ENCODE data around the gene FBXL13.

FBXL13 gene

DNA sequence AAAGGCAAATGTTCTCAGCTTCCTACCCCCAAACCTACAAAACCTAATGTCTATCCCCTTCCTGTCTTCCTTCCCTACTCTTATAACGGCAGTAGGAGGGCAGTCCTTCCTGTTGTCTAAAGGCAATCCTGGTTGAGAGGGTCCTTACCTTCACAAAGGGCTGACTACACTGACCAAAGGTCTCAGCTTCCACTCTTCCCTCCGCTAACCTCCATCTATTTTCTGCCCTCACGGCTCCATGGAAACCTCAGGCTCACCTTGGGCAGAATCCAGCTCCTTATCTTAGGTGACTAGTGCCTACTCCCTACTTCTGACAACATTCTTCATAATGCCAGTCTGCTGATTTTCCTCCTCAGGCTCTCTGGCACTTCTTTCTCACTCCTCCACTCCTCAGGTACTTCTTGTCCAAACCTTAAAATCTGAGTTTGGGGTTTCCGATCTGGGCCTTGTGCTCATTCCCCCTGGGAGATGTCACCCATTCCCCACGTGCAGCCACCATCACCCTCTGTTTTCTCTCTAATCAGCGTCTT, 542 bp downstream of the FBXL13 start:
- TF ChIP-seq, protein P1, sequence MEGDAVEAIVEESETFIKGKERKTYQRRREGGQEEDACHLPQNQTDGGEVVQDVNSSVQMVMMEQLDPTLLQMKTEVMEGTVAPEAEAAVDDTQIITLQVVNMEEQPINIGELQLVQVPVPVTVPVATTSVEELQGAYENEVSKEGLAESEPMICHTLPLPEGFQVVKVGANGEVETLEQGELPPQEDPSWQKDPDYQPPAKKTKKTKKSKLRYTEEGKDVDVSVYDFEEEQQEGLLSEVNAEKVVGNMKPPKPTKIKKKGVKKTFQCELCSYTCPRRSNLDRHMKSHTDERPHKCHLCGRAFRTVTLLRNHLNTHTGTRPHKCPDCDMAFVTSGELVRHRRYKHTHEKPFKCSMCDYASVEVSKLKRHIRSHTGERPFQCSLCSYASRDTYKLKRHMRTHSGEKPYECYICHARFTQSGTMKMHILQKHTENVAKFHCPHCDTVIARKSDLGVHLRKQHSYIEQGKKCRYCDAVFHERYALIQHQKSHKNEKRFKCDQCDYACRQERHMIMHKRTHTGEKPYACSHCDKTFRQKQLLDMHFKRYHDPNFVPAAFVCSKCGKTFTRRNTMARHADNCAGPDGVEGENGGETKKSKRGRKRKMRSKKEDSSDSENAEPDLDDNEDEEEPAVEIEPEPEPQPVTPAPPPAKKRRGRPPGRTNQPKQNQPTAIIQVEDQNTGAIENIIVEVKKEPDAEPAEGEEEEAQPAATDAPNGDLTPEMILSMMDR (IDR thresholded peaks at IDR 0.05; ENCODE audit: extremely low read depth, insufficient read depth, missing control alignments) = no peak
- no peak for DNase-seq (ENCODE audit: low spot score)
- in situ Hi-C loops (cut with MboI; ENCODE audit: low pct_unique_long_range_greater_than_20kb, low sequenced_read_pairs, unreplicated experiment) = loop anchor here (25.0 kb wide), 1 partner anchor 312 kb away; no protein-coding TSS in a partner anchor

DNA sequence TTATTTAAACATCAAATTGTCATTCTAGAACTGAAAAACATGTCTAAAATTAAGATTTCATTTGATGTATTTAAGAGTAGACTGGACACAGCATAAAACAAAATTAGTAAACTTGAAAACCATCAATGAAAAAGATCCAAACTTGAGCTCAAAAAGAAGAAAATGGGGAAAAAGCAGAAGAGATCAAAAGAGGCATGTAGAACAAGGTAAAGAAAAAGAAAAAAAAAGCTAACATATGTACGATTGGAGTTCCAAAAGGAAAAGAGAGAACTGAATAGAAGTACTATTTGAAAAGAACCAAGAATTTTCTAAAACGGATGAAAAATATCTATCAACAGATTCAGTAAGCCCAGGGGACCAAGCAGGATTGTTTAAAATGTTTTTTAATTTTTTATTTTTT, 3.6 kb downstream of the FBXL13 start:
- in situ Hi-C loops (cut with MboI; ENCODE audit: low pct_unique_long_range_greater_than_20kb, low sequenced_read_pairs, unreplicated experiment) = loop anchor here (25.0 kb wide), 1 partner anchor 309 kb away; no protein-coding TSS in a partner anchor
- TF ChIP-seq, protein P1 (IDR thresholded peaks at IDR 0.05; ENCODE audit: extremely low read depth, insufficient read depth, missing control alignments) = no peak
- no peak for DNase-seq (ENCODE audit: low spot score)

DNA sequence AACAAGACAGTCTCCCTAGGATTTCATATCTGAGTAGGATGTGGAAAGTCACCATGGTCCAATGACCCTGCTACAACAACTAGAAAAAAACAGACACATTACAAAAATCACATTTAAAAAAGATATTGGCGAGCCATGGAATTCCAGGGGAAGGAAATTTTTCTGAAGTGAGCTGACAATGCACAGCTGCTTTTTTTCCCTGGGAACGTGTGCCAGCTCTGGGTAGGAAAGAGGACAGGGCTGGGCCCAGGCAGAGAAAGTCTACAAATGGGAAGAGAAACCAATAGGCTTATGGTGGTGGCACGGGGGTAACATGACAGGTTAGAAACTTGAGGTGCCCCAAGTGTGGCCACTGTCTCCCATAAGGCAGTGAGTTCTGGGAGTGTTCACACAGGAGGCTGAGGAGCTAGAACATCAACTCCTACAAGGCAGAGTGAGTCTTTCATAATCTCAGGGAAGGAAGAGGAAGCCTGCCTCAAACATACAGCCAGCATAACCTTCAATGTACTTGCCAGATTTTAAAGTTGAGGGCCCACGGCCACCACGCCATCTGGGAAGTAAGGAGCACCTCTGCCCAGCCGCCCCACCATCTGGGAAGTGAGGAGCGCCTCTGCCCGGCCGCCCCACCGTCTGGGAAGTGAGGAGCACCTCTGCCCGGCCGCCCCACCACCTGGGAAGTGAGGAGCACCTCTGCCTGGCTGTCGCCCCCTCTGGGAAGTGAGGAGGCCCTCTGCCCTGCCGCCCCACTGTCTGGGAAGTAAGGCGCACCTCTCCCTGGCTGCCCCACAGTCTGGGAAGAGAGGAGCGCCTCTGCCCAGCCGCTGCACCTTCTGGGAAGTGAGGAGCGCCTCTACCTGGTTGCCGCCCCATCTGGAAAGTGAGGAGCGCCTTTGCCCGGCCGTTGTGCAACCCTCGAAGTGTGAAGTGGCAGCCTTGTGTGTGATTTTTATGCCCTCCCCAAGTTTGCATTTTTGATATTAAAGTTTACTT, 5.9 kb downstream of the FBXL13 start:
- in situ Hi-C loops (cut with MboI; ENCODE audit: low pct_unique_long_range_greater_than_20kb, low sequenced_read_pairs, unreplicated experiment) = loop anchor here (25.0 kb wide), 1 partner anchor 306 kb away; no protein-coding TSS in a partner anchor

DNA sequence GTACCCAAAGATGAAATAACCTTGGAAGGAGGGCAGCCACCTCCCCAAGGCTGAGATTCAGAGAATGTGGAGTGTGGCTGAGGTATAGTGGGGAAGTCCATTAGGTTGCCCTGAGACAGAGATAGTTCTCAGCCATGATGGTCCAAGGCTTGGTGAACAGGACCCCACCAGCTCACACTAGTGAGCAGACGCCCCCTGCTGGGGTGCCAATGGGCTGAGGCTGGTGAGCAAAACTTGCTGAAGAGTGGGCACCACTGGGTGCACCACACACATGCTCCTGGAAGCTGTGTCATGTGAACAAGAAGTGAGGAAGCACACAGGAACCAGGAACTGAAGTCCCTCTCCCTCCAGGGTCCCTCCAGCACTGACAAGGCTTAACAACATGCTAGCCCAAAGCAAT, 8.9 kb downstream of the FBXL13 start:
- in situ Hi-C loops (cut with MboI; ENCODE audit: low pct_unique_long_range_greater_than_20kb, low sequenced_read_pairs, unreplicated experiment) = loop anchor here (25.0 kb wide), 1 partner anchor 303 kb away; no protein-coding TSS in a partner anchor
- TF ChIP-seq, protein P1 (IDR thresholded peaks at IDR 0.05; ENCODE audit: extremely low read depth, insufficient read depth, missing control alignments) = peak; percentile 54
- DNase-seq (ENCODE audit: low spot score) = peak; percentile 40

More for the DNA sequence above, 5.9 kb downstream of the FBXL13 start:
- DNase-seq (ENCODE audit: low spot score) = no peak
- TF ChIP-seq, protein P1 (IDR thresholded peaks at IDR 0.05; ENCODE audit: extremely low read depth, insufficient read depth, missing control alignments) = no peak

DNA sequence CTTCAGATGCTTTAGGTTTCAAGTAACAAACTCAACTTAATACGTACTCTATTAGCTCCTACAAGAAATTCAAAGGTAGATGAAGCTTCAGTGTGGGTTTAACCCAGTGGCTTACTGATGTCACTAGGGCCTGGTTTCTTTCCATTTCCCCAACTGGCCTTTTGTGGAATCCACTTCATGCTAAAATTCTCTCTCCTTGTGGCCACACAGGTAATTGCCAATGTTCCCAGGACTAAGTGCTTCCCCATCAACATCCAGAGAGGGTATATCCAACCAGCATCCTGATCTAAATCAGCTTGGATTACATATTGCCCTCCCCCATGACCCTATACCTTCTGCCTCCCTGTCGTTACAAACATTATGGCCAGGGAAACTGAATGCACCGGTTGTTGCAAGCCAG, 10.7 kb downstream of the FBXL13 start:
- in situ Hi-C loops (cut with MboI; ENCODE audit: low pct_unique_long_range_greater_than_20kb, low sequenced_read_pairs, unreplicated experiment) = loop anchor here (25.0 kb wide), 1 partner anchor 302 kb away; no protein-coding TSS in a partner anchor
- TF ChIP-seq, protein P1 (IDR thresholded peaks at IDR 0.05; ENCODE audit: extremely low read depth, insufficient read depth, missing control alignments) = no peak
- no peak for DNase-seq (ENCODE audit: low spot score)

DNA sequence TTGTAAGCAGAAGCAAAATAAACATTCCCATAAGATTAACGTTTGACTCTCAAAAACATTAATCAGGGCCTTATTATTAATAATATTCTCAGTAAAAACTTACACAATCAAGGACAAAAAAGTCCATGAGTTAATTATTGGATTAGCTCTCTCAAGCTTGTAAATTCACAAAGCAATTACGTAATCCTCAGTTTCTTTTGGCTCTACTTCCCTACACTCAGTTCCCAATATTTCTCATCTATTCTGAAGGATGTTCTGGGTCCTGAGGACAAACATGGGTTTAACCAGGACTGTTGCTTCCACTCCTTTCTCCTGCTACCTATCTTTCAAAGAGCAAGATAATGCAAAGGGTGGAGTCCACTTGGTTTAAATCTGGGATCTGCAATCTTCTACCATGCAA, 15.1 kb downstream of the FBXL13 start:
- TF ChIP-seq, protein P1 (IDR thresholded peaks at IDR 0.05; ENCODE audit: extremely low read depth, insufficient read depth, missing control alignments) = no peak
- DNase-seq (ENCODE audit: low spot score) = no peak
- in situ Hi-C loops (cut with MboI; ENCODE audit: low pct_unique_long_range_greater_than_20kb, low sequenced_read_pairs, unreplicated experiment) = loop anchor here (25.0 kb wide), 1 partner anchor 297 kb away; no protein-coding TSS in a partner anchor
